GM18517 (cell line): ENCODE results near the gene ATP1A2.

Experiments used
- ATAC-seq: cut with Tn5 transposase; IDR thresholded peaks from one replicate; pipeline ENCODE4 v1.9.1; 2021; ENCODE audit warnings: mild to moderate bottlenecking, moderate library complexity; ENCODE audit not compliant: unreplicated experiment

Gene ATP1A2

GRCh38 chr1:160115545-160116282, at the start of gene ATP1A2:
TSS of gene ATP1A2 (plus strand) at chr1:160115759. CDS start at chr1:160115862, 103 bp downstream.
- ATAC-seq = no peak

GRCh38 chr1:160066829-160067745, 48.5 kb upstream of the ATP1A2 start:
- ATAC-seq = no peak

GRCh38 chr1:160068225-160068624, 47.3 kb upstream of the ATP1A2 start:
- no peak for ATAC-seq

- no peak for ATAC-seq
These were observed 45.9 kb upstream of the ATP1A2 start, which contains the start of gene KCNJ10 for GRCh38 chr1:160069460-160070231. TSS of gene KCNJ10 (minus strand) at chr1:160070160. CDS start at chr1:160042532, 27,628 bp downstream.

GRCh38 chr1:160070243-160071163, 45.1 kb upstream of the ATP1A2 start:
- ATAC-seq = no peak

GRCh38 chr1:160071289-160071688, 44.3 kb upstream of the ATP1A2 start:
- no peak for ATAC-seq

- ATAC-seq = no peak
These were observed 40.7 kb upstream of the ATP1A2 start for GRCh38 chr1:160074865-160075264.

GRCh38 chr1:160075836-160076235, 39.7 kb upstream of the ATP1A2 start:
- ATAC-seq = no peak

GRCh38 chr1:160076295-160076694, 39.3 kb upstream of the ATP1A2 start:
- ATAC-seq = no peak

- no peak for ATAC-seq
These were observed 38.1 kb upstream of the ATP1A2 start for GRCh38 chr1:160077486-160077885.

GRCh38 chr1:160078512-160079195, 36.9 kb upstream of the ATP1A2 start:
- no peak for ATAC-seq

- no peak for ATAC-seq
These were observed 36.1 kb upstream of the ATP1A2 start for GRCh38 chr1:160079448-160079847.

- ATAC-seq = no peak
These were observed 35.0 kb upstream of the ATP1A2 start for GRCh38 chr1:160080381-160081100.

GRCh38 chr1:160081261-160081936, 34.2 kb upstream of the ATP1A2 start, which contains the start of gene KCNJ9:
TSS of gene KCNJ9 (plus strand) at chr1:160081538. CDS start at chr1:160084031, 2,493 bp downstream.
- ATAC-seq = no peak

GRCh38 chr1:160082487-160082886, 33.1 kb upstream of the ATP1A2 start:
- ATAC-seq = no peak

- no peak for ATAC-seq
These were observed 32.6 kb upstream of the ATP1A2 start for GRCh38 chr1:160082926-160083325.

- ATAC-seq = no peak
These were observed 31.4 kb upstream of the ATP1A2 start for GRCh38 chr1:160083968-160084770.
